GM21825 (cell line): ENCODE measurements around the gene DNAJB4.
"Not testable (repeated sequence)": the region's sequence is repeated elsewhere in the genome, so short reads cannot be mapped to it uniquely, and the experiment has no call there.

Source experiments
- ATAC-seq: cut with Tn5 transposase; IDR thresholded peaks from one replicate; pipeline ENCODE4 v1.9.1; 2021; ENCODE audit warnings: mild to moderate bottlenecking, moderate library complexity; ENCODE audit not compliant: unreplicated experiment

The DNAJB4 gene

DNA sequence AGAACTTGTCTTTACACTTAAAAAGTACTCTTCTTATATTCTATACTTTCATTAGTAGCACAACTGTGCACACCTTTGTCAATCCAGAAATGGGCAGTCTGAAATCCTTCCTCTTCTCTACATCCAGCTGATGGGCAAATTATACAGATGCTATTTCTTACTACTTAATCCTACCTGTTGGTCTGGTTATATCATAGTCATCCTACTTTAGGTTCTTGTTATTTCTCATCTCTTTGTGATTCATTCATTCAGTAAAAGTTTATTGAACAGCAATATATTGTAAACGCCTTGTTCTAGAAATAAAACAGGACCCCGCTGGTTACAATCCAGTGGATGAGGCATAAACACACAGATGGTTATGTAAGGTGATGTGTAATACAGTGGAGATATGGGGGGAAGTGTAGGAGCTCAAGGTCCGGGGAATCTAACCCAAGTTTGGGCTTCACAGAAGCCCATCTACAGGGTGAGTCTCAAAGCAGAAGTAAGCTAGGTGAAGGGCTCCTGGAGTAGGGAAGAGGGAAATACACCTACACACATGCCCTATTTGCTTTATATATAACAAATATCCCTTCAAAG lies 14.0 kb upstream of the DNAJB4 start:
- no peak for ATAC-seq

DNA sequence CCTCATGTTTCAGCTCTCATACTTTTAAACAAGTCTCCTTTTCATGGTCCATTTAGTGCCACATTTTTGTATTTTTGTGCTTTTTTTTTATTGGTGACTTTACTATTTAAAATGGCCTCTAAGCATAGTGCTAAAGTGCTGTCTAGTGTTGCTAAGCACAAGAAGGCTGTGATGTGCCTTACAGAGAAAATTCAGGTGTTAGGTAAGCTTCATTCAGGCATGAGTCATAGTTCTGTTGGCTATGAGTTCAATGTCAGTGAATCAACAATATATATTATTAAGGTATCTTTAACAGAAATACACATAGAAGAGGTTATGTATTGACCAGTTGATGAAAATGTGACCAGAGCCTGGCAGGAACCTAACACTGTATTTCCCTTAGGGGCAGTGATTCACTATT lies 13.1 kb upstream of the DNAJB4 start:
- no peak for ATAC-seq

DNA sequence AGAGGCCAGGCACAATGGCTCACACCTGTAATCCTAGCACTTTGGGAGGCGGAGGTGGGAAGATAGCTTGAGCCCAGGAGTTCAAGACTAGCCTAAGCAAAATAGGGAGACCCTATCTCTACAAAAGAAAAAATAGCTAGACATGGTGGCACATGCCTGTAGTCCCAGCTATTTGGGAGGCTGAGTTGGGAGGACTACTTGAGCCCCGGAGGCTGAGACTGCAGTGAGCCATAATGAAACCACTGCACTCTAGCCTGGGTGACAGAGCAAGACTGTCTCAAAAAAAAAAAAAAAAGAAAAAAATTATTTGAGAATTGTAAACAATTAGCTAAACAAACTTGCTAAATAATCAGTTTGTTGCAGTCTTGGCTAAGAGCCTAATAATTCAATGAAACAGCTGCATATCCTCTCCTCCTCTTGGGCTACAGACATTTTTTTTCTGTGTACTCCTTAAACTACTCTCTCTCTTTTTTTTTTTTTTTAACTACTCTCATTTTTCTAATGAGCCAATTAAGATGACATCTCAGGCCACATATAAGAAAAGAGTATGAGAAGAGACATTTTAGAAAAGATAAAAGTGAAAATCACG lies 10.5 kb upstream of the DNAJB4 start:
- ATAC-seq, result no peak

DNA sequence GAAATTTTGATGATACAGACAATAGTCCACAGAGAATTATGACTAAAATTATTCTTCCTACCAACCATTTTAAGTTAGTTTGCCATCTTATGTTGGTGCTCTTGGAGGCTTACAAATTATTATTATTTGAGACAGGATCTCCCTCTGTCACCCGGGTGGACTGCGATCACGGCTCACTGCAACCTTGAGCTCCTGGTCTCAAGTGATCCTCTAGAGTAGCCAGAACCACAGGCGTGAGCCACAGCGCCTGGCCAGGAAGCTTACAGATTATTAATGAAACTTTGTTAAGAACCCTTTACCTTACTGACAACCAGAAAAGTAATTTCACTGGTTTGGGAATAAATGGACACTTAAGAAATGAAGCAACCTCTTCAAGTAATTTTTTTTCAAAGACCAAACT lies 8.0 kb upstream of the DNAJB4 start:
- ATAC-seq, result no peak

DNA sequence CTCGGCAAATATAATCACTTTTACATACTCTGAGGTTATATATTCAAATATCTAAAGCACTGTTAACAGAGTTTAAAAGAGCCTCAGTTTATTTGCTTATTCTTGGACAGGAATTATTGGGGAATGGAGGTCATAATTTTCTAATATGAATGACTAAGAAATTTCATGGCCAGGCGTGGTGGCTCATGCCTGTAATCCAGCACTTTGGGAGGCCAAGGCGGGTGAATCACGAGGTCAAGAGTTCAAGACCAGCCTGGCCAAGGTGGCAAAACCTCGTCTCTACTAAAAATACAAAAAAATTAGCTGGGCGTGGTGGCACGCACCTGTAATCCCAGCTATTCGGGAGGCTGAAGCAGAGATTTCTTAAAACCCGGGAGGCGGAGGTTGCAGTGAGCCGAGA lies 4.2 kb upstream of the DNAJB4 start:
- ATAC-seq, result not testable (repeated sequence)

- ATAC-seq, result no peak
These were observed 1.5 kb upstream of the DNAJB4 start for GRCh38 chr1:78003070-78003746.

DNA sequence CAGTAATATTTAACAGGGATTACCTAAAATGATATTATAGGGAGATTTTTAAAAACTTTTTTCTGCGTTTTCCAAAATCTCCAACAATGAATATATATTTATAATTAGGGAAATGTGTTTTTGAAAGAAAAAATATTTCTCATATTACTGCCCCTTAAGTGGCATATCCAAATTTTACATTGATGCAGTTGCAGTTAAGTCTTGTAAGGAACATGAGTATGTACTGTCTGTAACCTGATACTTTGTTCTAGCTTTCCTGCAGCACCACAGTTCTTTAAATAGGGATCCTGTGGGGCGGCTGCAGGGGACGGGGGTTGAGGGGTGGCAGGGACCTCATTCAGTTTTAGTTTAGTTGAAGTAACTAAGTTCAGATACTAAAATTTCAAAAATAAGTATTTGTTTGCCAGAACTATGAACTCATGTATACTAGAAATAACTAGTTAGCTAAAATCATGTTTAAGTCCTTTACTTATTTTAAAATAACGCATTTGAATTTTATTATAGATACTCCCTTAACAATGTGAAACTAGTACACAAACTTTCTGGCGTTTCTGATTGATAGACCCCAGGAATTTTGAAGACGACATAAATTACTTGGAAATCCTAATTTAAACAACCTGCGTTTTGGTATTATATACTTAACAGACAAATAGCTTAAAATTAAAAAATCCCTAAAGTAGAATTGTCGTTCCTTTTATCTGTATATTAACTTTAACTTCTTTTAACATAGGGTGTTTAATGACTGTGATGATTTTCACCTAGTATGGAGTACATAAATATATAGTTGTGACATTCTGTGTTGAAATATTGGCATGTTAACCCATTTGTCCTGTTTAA lies 639 bp upstream of the DNAJB4 start:
- ATAC-seq, result peak; percentile 45

- no peak for ATAC-seq
These were observed 646 bp downstream of the DNAJB4 start for GRCh38 chr1:78005448-78005722.

GRCh38 chr1:78005755-78006154 lies 1.0 kb downstream of the DNAJB4 start:
- no peak for ATAC-seq

DNA sequence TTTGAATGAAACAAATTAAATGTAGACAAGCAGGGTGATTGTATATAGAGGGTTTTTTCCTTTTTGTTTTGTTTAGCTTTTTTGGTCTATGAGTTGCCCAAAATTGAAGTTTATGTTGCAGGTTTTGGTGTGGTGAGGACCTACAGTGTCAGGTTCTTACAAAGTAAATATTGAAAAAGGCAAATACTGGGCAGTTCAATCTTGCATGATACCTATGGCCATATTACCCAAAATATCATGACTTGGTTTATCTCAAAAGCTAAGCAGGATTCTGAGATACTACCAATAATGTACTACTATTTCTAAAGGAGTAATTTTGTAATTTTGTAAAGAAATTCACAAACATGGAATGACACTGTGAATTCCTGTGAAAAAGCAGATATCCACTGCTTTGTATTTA lies 1.8 kb downstream of the DNAJB4 start:
- no peak for ATAC-seq

- no peak for ATAC-seq
These were observed 3.1 kb downstream of the DNAJB4 start for GRCh38 chr1:78007677-78008341.

GRCh38 chr1:78009276-78009675 lies 4.5 kb downstream of the DNAJB4 start:
- ATAC-seq, result no peak

DNA sequence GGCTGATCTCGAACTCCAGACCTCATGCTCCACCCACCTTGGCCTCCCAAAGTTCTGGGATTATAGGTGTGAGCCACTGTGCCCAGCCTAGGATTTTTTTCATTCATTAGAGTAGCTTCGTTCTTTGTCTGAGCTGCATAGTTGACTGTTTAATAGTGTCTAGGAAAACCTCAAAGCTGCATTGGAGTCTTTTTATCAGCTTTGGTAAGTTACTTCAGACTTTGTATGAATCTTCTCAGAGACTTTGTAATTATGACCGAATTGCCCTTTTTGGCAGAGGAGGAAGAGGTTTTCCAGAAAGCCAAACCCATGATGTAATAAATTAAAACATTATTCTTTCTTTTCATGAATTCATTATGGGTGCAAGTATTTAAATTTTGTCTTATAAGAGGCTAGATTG lies 5.1 kb downstream of the DNAJB4 start:
- no peak for ATAC-seq

DNA sequence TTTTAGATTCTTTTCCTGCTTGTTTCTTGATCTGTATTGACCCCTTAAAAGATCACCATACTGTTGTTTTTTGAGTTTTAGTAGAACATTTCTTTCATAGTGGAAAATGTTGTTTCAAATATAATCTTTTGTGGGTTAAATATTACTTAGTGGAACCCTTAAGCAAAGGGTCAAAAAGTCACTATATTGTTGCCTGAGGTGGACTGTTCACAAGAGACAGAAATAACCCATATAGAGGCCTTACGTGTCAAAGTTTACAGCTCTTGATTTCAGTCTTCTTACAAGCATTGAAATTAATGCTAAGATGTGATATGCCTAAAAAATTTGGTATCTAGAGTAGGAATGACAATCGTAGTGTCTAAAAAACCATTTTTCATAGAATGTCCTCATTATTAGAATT lies 6.3 kb downstream of the DNAJB4 start:
- ATAC-seq, result no peak

GRCh38 chr1:78015148-78015547 lies 10.4 kb downstream of the DNAJB4 start:
- ATAC-seq, result no peak

DNA sequence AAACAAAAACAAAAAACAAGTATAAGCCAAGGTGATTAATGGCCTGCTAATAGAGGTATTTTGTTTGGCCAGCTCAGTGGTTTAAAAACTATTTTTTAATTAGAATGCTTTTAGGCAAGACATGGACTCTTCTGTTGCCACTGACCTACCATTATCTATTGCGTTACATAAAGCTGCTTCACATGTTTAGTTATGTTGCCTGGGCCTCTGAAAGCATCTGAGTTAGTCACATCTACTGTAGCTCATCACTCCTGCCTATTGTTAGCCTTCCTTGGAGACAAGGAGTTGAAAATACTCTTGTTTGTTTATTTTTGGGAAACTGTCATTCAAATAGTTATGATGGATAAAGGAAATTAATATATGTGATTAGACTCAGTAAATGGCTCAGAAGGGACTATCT lies 14.3 kb downstream of the DNAJB4 start:
- no peak for ATAC-seq

DNA sequence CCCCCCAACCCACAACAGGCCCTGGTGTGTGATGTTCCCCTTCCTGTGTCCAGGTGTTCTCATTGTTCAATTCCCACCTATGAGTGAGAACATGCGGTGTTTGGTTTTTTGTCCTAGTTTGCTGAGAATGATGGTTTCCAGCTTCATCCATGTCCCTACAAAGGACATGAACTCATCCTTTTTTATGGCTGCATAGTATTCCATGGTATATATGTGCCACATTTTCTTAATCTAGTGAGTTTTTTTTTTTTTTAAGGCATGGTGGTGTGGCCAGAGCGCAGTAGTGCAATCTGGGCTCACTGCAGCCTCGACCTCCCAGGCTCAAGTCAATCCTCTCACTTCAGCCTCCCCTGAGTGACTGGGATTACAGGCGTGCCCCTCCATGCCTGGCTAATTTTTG lies 16.4 kb downstream of the DNAJB4 start:
- not testable (repeated sequence) for ATAC-seq

DNA sequence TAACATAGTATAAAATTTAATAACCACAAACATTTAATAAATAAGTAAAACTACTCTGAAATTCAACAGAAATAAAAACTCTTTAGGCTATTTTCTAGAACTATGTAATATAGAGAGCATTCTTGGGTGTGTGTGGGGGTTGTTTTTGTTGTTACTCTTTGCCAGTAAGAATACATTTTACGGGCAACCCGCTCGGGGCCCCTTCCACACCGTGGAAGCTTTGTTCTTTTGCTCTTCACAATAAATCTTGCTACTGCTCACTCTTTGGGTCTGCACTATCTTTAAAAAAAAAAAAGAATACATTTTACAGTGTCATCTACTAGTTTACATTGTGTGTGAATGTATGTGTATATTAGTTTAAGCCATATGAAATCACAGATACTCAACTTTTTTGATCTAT lies 25.1 kb downstream of the DNAJB4 start:
- ATAC-seq, result no peak

DNA sequence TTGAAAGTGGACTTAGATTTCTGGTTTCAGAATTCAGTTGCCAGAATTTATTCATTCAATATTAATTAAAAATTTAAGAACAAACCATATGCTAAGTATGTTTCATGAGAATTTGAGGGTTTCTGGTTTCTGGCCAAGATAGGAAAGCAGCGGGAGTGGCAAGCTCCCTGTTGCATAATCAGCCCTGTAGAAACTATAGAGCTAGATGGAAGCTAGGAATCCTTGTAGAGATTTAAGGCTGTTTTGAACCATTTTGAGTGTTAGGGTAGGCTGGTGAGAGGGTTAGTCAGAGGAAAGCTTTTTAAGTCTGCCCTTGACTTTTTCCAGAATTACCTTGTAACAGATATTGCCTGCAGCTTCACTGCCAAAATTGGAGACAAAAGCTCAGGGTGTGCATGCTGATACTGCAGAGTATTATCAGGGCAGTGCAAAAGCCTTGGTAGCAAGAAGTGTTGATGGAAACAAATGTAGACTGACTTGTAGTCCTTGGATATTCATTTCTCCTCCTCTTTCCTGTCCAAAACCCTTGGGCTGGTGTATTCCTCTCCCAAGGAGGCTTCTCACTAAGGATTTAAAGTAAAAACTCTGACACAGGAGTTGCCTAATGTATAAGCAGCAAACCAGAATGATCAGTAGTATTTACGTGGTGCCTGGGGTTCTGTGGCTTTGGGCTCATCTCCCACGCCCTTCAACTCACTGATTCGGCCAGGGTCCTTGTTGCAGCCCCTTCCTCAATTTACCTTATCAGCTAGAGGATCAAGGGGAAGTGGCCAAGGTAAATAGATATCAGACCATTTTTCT lies 28.5 kb downstream of the DNAJB4 start:
- ATAC-seq, result no peak

- ATAC-seq, result no peak
These were observed 29.0 kb downstream of the DNAJB4 start for GRCh38 chr1:78033797-78034172.

DNA sequence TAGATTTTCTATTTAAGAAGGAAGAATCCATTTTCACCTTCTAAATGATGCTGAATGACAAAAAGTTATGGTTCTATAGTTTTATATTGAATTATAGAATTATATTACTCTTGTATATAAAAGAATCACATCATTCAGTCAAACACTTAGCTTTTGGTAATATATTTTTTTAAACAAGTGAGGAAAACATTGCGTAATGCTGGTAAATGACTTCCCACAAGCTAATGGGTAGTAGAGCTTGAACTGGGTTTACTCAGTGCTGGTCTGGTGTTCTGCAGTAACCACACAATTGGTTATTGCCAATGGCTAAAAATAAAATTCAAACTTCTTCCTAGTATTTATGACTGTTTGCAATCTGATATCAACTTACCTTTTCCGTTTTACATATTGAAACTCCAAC lies 30.4 kb downstream of the DNAJB4 start:
- no peak for ATAC-seq
